Neural cell (in vitro differentiated cells): ENCODE data around the gene INPP5A. TPM values are rescaled to one million over a fixed set of nuclear protein-coding genes. Genes with fewer than 3 reads are reported as not detected.

ENCODE experiments used
- H2AFZ ChIP-seq: fragments of 200-600, 300-800 bp; sonication (generic), shearing (Covaris generic); 2 replicates; pipeline ENCODE4 v1.6.0; 2014; ENCODE audit warnings: low read depth, mild to moderate bottlenecking, antibody characterized with exemption, low read length, moderate library complexity
- H3F3A ChIP-seq: fragments of 200-600 bp; shearing (Covaris generic); 2 replicates; pipeline ENCODE4 v1.6.1; 2016; ENCODE audit warnings: mild to moderate bottlenecking, moderate library complexity, mixed read lengths, antibody characterized with exemption, low read length; ENCODE audit not compliant: insufficient read depth, poor library complexity, severe bottlenecking
- H3K27ac ChIP-seq: fragments of 200-600, 300-800 bp; sonication (generic), shearing (Covaris generic); 2 replicates; pipeline ENCODE4 v1.5.1; 2014; ENCODE audit warnings: mild to moderate bottlenecking, low read length, moderate library complexity
- H3K27me3 ChIP-seq: fragments of 300-800, 200-600 bp; sonication (generic), shearing (Covaris generic); 2 replicates; pipeline ENCODE4 v1.6.0; 2014; ENCODE audit warnings: mild to moderate bottlenecking, low read depth, low read length, moderate library complexity; ENCODE audit not compliant: insufficient read depth
- H3K36me3 ChIP-seq: fragments of 300-800, 200-600 bp; sonication (generic), shearing (Covaris generic); 2 replicates; pipeline ENCODE4 v1.5.1; 2014; ENCODE audit warnings: mild to moderate bottlenecking, antibody characterized with exemption, low read length, moderate library complexity; ENCODE audit not compliant: insufficient read depth
- H3K4me2 ChIP-seq: fragments of 300-800, 200-600 bp; sonication (generic), shearing (Covaris generic); 2 replicates; pipeline ENCODE4 v1.6.0; 2014; ENCODE audit warnings: mild to moderate bottlenecking, low read length
- H3K4me3 ChIP-seq: fragments of 300-800, 200-600 bp; sonication (generic), shearing (Covaris generic); 2 replicates; pipeline ENCODE4 v1.5.1; 2014; ENCODE audit warnings: mild to moderate bottlenecking, low read length, moderate library complexity
- H3K79me2 ChIP-seq: fragments of 200-600 bp; shearing (Covaris generic); replicated peaks from 2 replicates; pipeline ENCODE4 v1.6.0; 2014; ENCODE audit warnings: mild to moderate bottlenecking, low read length, moderate library complexity; ENCODE audit not compliant: insufficient read depth
- H3K9ac ChIP-seq: fragments of 300-800, 200-600 bp; sonication (generic), shearing (Covaris generic); 2 replicates; pipeline ENCODE4 v1.6.1; 2016; ENCODE audit warnings: mild to moderate bottlenecking, low read length, mixed read lengths
- H3K9me2 ChIP-seq: fragments of 200-600 bp; shearing (Covaris generic); 2 replicates; pipeline ENCODE4 v1.6.1; 2016; ENCODE audit warnings: mild to moderate bottlenecking, low read length, mixed read lengths; ENCODE audit not compliant: insufficient read depth
- H3K9me3 ChIP-seq: fragments of 200-600, 300-800 bp; sonication (generic), shearing (Covaris generic); 2 replicates; pipeline ENCODE4 v1.6.1; 2016; ENCODE audit warnings: mild to moderate bottlenecking, mixed run types, low read length, moderate library complexity, mixed read lengths
- H4K20me1 ChIP-seq: fragments of 200-600 bp; shearing (Covaris generic); 2 replicates; pipeline ENCODE4 v1.6.1; 2016; ENCODE audit warnings: mild to moderate bottlenecking, mixed run types; ENCODE audit not compliant: insufficient read depth
- CTCF ChIP-seq: fragments of 450-650 bp; IDR thresholded peaks from 2 replicates; pipeline ENCODE4 v1.5.1; 2014; ENCODE audit warnings: antibody characterized with exemption, mild to moderate bottlenecking, moderate library complexity; ENCODE audit not compliant: poor library complexity, severe bottlenecking
- EP300 ChIP-seq: fragments of 450-650 bp; conservative IDR thresholded peaks from 2 replicates; pipeline ENCODE4 v1.6.1; 2014; ENCODE audit warnings: antibody characterized with exemption, mild to moderate bottlenecking, moderate library complexity; ENCODE audit not compliant: poor library complexity, severe bottlenecking
- EZH2 ChIP-seq: fragments of 200-600, 300-800 bp; shearing (Covaris generic), sonication (generic); IDR thresholded peaks from 2 replicates; pipeline ENCODE4 v1.6.1; 2014; ENCODE audit warnings: antibody characterized with exemption, low read length, borderline replicate concordance, mild to moderate bottlenecking; ENCODE audit not compliant: insufficient read depth, poor library complexity, severe bottlenecking
- MXI1 ChIP-seq: fragments of 450-650 bp; conservative IDR thresholded peaks from 2 replicates; pipeline ENCODE4 v1.6.1; 2014; ENCODE audit warnings: antibody characterized with exemption, mild to moderate bottlenecking; ENCODE audit not compliant: poor library complexity, severe bottlenecking
- POLR2AphosphoS5 ChIP-seq: IDR thresholded peaks from 2 replicates; pipeline ENCODE4 v1.6.1; 2012
- RAD21 ChIP-seq: fragments of 450-650 bp; conservative IDR thresholded peaks from 2 replicates; pipeline ENCODE4 v1.6.1; 2014; ENCODE audit warnings: antibody characterized with exemption, mild to moderate bottlenecking, moderate library complexity
- REST ChIP-seq: IDR thresholded peaks from 2 replicates; pipeline ENCODE4 v1.6.1; 2012; ENCODE audit warnings: borderline replicate concordance
- SMC3 ChIP-seq: fragments of 450-650 bp; conservative IDR thresholded peaks from 2 replicates; pipeline ENCODE4 v1.6.1; 2014; ENCODE audit warnings: antibody characterized with exemption, mild to moderate bottlenecking, moderate library complexity; ENCODE audit not compliant: poor library complexity
- TAF1 ChIP-seq: IDR thresholded peaks from 2 replicates; pipeline ENCODE4 v1.6.1; 2012; ENCODE audit warnings: low read depth
- polyA plus RNA-seq: library from polyadenylated mRNA; depleted of rRNA; stranded (reverse); fragments of >200 nt; gene quantifications from 2 replicates; pipeline ENCODE4 v1.2.3, GENCODE V29; 2014

Gene INPP5A
- polyA plus RNA-seq, 1 donor from 2014 or later = 48.8 TPM

DNA sequence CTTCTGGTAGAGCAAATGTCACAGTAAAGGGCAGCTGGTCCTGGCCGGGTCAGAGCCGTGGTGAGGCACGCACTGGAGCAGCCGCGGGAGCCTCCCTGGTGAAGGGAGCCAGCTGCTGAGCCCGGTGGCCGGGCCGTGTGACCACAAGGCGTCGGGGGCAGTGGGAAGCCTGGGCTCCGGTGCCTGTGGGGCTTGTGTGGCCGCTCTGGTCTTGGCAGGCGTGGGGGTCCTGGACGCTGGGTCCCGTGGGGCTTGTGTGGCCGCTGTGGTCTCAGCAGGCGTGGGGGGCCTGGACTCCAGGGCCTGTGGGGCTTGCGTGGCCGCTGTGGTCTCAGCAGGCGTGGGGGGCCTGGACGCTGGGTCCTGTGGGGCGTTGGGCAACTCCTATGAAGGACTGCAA is 191.2 kb downstream of the INPP5A start:
- Histone ChIP-seq H3K9me2 (no peaks in the 10 kb centered on the region), H3F3A (no peaks in the 10 kb centered on the region), H3K27me3 (no peaks in the 10 kb centered on the region), H3K9me3 (no peaks in the 10 kb centered on the region), H3K27ac (no peak overlapping the region), H3K9ac (no peak overlapping the region), H2AFZ (no peak overlapping the region), H3K36me3 (no peaks in the 10 kb centered on the region), H3K79me2 (no peaks in the 10 kb centered on the region), H4K20me1 (no peaks in the 10 kb centered on the region), H3K4me3 (no peak overlapping the region), H3K4me2 (no peak overlapping the region)
- TF ChIP-seq TAF1 (no peak), CTCF (no peak), RAD21 (no peak), POLR2AphosphoS5 (no peak), EP300 (no peak), EZH2 (no peak), REST (no peak)

- H3K36me3 ChIP-seq = no peaks in the 10 kb centered on the region
- no peak for TF ChIP-seq EP300
- TF ChIP-seq RAD21 = no peak
- TF ChIP-seq REST = no peak
- no peak for TF ChIP-seq POLR2AphosphoS5
- no peak for TF ChIP-seq MXI1
- TF ChIP-seq SMC3 = no peak
- no peak for TF ChIP-seq TAF1
- no peak for TF ChIP-seq EZH2
- no peak for TF ChIP-seq CTCF
- no peaks in the 10 kb centered on the region for H4K20me1 ChIP-seq
- H3K9me2 ChIP-seq = no peaks in the 10 kb centered on the region
- H3K9me3 ChIP-seq = no peaks in the 10 kb centered on the region
- no peak overlapping the region for H3K9ac ChIP-seq
- no peak overlapping the region for H3K4me2 ChIP-seq
- H3K79me2 ChIP-seq = no peaks in the 10 kb centered on the region
- no peak overlapping the region for H3K4me3 ChIP-seq
- H3K27me3 ChIP-seq = no peaks in the 10 kb centered on the region
- H3K27ac ChIP-seq = no peak overlapping the region
- H3F3A ChIP-seq = no peaks in the 10 kb centered on the region
- no peak overlapping the region for H2AFZ ChIP-seq
Observed at GRCh38 chr10:132729810-132730572, 192.4 kb downstream of the INPP5A start.
